HEK293 (cell line): ENCODE measurements around the gene OR4D11.
A peak's percentile ranks its signal among the peaks of the same experiment; 100 is the strongest.

Experiments
- GLI4 ChIP-seq: fragments of 450-650 bp; formaldehyde crosslinking; IDR thresholded peaks from 2 replicates; pipeline ENCODE4 v1.5.1; 2016; ENCODE audit warnings: missing biosample characterization, missing genetic modification characterization
- HOXA7 ChIP-seq: sonication (generic); formaldehyde crosslinking; IDR thresholded peaks from 2 replicates; pipeline ENCODE4 v1.8.1; 2022; ENCODE audit warnings: missing genetic modification reagents, borderline replicate concordance
- MZF1 ChIP-seq: fragments of 450-650 bp; formaldehyde crosslinking; IDR thresholded peaks from 2 replicates; pipeline ENCODE4 v1.5.1; 2017; ENCODE audit warnings: missing biosample characterization, missing genetic modification characterization, borderline replicate concordance
- WT1 ChIP-seq: fragments of 450-650 bp; formaldehyde crosslinking; IDR thresholded peaks from 2 replicates; pipeline ENCODE4 v1.5.1; 2016; ENCODE audit warnings: missing biosample characterization, missing genetic modification characterization
- ZBTB7A ChIP-seq: fragments of 450-650 bp; formaldehyde crosslinking; IDR thresholded peaks from 2 replicates; pipeline ENCODE4 v1.5.1; 2016; ENCODE audit warnings: low read depth, missing biosample characterization, missing genetic modification characterization
- ZBTB8A ChIP-seq: fragments of 450-650 bp; formaldehyde crosslinking; IDR thresholded peaks from 2 replicates; pipeline ENCODE4 v1.5.1; 2016; ENCODE audit warnings: missing biosample characterization, missing genetic modification characterization
- ZNF10 ChIP-seq: fragments of 450-650 bp; formaldehyde crosslinking; IDR thresholded peaks from 2 replicates; pipeline ENCODE4 v1.5.1; 2017; ENCODE audit warnings: missing biosample characterization, missing genetic modification characterization
- ZNF132 ChIP-seq: fragments of 450-650 bp; formaldehyde crosslinking; IDR thresholded peaks from 2 replicates; pipeline ENCODE4 v1.5.1; 2017; ENCODE audit warnings: missing biosample characterization, missing genetic modification characterization, borderline replicate concordance
- ZNF174 ChIP-seq: fragments of 450-650 bp; formaldehyde crosslinking; IDR thresholded peaks from 2 replicates; pipeline ENCODE4 v1.5.0; 2017; ENCODE audit warnings: missing biosample characterization, mild to moderate bottlenecking, missing genetic modification characterization
- ZNF184 ChIP-seq: fragments of 450-650 bp; IDR thresholded peaks from 2 replicates; pipeline ENCODE4 v1.5.1; 2018; ENCODE audit warnings: missing biosample characterization, mild to moderate bottlenecking, missing genetic modification characterization
- ZNF24 ChIP-seq: fragments of 450-650 bp; formaldehyde crosslinking; IDR thresholded peaks from 2 replicates; pipeline ENCODE4 v1.5.1; 2016; ENCODE audit warnings: missing biosample characterization, missing genetic modification characterization
- ZNF302 ChIP-seq: fragments of 450-650 bp; formaldehyde crosslinking; IDR thresholded peaks from 2 replicates; pipeline ENCODE4 v1.5.1; 2016; ENCODE audit warnings: missing biosample characterization, missing genetic modification characterization, low read depth
- ZNF37A ChIP-seq: fragments of 450-650 bp; IDR thresholded peaks from 2 replicates; pipeline ENCODE4 v1.5.1; 2018; ENCODE audit warnings: missing biosample characterization, missing genetic modification characterization
- ZNF404 ChIP-seq: fragments of 450-650 bp; formaldehyde crosslinking; IDR thresholded peaks from 2 replicates; pipeline ENCODE4 v1.5.1; 2017; ENCODE audit warnings: missing biosample characterization, missing genetic modification characterization
- ZNF529 ChIP-seq: fragments of 450-650 bp; formaldehyde crosslinking; IDR thresholded peaks from 2 replicates; pipeline ENCODE4 v1.5.1; 2017; ENCODE audit warnings: missing genetic modification characterization, missing biosample characterization; ENCODE audit not compliant: insufficient replicate concordance
- ZNF555 ChIP-seq: fragments of 450-650 bp; formaldehyde crosslinking; conservative IDR thresholded peaks from 2 replicates; pipeline ENCODE4 v1.5.1; 2017; ENCODE audit warnings: missing biosample characterization, mild to moderate bottlenecking, missing genetic modification characterization, inconsistent platforms
- ZNF596 ChIP-seq: fragments of 450-650 bp; IDR thresholded peaks from 2 replicates; pipeline ENCODE4 v1.5.0; 2018; ENCODE audit warnings: missing biosample characterization, mild to moderate bottlenecking, missing genetic modification characterization, moderate library complexity
- ZNF792 ChIP-seq: fragments of 450-650 bp; formaldehyde crosslinking; IDR thresholded peaks from 2 replicates; pipeline ENCODE4 v1.5.1; 2016; ENCODE audit warnings: missing biosample characterization, missing genetic modification characterization
- TF ChIP-seq, protein P1 (sequence below): fragments of 450-650 bp; formaldehyde crosslinking; IDR thresholded peaks from 2 replicates; pipeline ENCODE4 v1.5.1; 2017; ENCODE audit warnings: missing biosample characterization, missing genetic modification characterization
- TF ChIP-seq, protein P2 (sequence below): fragments of 450-650 bp; formaldehyde crosslinking; IDR thresholded peaks from 2 replicates; pipeline ENCODE4 v1.5.1; 2016; ENCODE audit warnings: missing biosample characterization, missing genetic modification characterization
- TF ChIP-seq, protein P3 (sequence below): fragments of 450-650 bp; formaldehyde crosslinking; IDR thresholded peaks from 2 replicates; pipeline ENCODE4 v1.5.1; 2017; ENCODE audit warnings: missing biosample characterization, missing genetic modification characterization
- TF ChIP-seq, protein P4 (sequence below): fragments of 450-650 bp; formaldehyde crosslinking; conservative IDR thresholded peaks from 2 replicates; pipeline ENCODE4 v1.5.1; 2016; ENCODE audit warnings: low read depth, missing biosample characterization, missing genetic modification characterization
- TF ChIP-seq, protein P5 (sequence below): fragments of 450-650 bp; formaldehyde crosslinking; IDR thresholded peaks from 2 replicates; pipeline ENCODE4 v1.5.1; 2017; ENCODE audit warnings: missing biosample characterization, missing genetic modification characterization
- TF ChIP-seq, protein P6 (sequence below): fragments of 450-650 bp; formaldehyde crosslinking; IDR thresholded peaks from 2 replicates; pipeline ENCODE4 v1.5.1; 2016; ENCODE audit warnings: missing biosample characterization, missing genetic modification characterization
- TF ChIP-seq, protein P7 (sequence below): fragments of 450-650 bp; formaldehyde crosslinking; IDR thresholded peaks from 2 replicates; pipeline ENCODE4 v1.5.1; 2017; ENCODE audit warnings: missing biosample characterization, missing genetic modification characterization

OR4D11 gene

DNA sequence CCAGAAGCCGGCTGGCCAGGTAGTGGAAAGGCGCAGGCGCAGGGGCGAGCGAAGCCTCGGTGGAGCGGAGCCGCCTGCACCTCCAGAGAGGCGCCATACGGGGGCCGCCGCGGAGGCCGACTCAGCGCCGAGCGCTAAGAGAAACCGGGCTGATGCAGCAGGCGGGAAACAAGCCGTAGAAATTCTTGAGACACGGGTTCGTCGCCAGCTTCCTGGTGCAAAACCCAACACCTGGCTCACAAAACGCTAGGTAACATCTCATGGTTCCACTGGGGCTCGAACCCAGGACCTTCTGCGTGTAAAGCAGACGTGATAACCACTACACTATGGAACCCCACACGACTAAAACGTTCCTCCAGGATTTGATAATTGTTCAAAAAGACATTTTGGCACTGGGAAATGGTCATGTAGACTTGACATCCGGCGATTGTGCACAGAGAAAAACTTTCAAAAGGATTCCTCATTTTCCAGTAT, 47.0 kb downstream of the OR4D11 start (continued):
- TF ChIP-seq, protein P1, sequence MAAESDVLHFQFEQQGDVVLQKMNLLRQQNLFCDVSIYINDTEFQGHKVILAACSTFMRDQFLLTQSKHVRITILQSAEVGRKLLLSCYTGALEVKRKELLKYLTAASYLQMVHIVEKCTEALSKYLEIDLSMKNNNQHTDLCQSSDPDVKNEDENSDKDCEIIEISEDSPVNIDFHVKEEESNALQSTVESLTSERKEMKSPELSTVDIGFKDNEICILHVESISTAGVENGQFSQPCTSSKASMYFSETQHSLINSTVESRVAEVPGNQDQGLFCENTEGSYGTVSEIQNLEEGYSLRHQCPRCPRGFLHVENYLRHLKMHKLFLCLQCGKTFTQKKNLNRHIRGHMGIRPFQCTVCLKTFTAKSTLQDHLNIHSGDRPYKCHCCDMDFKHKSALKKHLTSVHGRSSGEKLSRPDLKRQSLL (tag by site-specific recombination), result peak; percentile 85
- peak; percentile 81 for TF ChIP-seq ZNF596 (tag by site-specific recombination)
- TF ChIP-seq, protein P2, sequence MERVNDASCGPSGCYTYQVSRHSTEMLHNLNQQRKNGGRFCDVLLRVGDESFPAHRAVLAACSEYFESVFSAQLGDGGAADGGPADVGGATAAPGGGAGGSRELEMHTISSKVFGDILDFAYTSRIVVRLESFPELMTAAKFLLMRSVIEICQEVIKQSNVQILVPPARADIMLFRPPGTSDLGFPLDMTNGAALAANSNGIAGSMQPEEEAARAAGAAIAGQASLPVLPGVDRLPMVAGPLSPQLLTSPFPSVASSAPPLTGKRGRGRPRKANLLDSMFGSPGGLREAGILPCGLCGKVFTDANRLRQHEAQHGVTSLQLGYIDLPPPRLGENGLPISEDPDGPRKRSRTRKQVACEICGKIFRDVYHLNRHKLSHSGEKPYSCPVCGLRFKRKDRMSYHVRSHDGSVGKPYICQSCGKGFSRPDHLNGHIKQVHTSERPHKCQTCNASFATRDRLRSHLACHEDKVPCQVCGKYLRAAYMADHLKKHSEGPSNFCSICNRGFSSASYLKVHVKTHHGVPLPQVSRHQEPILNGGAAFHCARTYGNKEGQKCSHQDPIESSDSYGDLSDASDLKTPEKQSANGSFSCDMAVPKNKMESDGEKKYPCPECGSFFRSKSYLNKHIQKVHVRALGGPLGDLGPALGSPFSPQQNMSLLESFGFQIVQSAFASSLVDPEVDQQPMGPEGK (tag by site-specific recombination), result peak; percentile 74
- TF ChIP-seq, protein P3, sequence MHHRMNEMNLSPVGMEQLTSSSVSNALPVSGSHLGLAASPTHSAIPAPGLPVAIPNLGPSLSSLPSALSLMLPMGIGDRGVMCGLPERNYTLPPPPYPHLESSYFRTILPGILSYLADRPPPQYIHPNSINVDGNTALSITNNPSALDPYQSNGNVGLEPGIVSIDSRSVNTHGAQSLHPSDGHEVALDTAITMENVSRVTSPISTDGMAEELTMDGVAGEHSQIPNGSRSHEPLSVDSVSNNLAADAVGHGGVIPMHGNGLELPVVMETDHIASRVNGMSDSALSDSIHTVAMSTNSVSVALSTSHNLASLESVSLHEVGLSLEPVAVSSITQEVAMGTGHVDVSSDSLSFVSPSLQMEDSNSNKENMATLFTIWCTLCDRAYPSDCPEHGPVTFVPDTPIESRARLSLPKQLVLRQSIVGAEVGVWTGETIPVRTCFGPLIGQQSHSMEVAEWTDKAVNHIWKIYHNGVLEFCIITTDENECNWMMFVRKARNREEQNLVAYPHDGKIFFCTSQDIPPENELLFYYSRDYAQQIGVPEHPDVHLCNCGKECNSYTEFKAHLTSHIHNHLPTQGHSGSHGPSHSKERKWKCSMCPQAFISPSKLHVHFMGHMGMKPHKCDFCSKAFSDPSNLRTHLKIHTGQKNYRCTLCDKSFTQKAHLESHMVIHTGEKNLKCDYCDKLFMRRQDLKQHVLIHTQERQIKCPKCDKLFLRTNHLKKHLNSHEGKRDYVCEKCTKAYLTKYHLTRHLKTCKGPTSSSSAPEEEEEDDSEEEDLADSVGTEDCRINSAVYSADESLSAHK, result no peak
- TF ChIP-seq HOXA7 (CRISPR knock-in tag), result no peak
- TF ChIP-seq ZNF792 (tag by site-specific recombination), result 0 out of 2 replicates have a peak, but pooled peaks have one; percentile 52
- TF ChIP-seq ZNF404 (tag by site-specific recombination), result peak; percentile 99
- no peak for TF ChIP-seq ZBTB7A (tag by site-specific recombination)
- TF ChIP-seq ZNF184, result peak; percentile 98
- no peak for TF ChIP-seq ZNF555
- peak; percentile 63; the same call in 1 of the 2 replicates for TF ChIP-seq GLI4 (tag by site-specific recombination)
- TF ChIP-seq, protein P4, sequence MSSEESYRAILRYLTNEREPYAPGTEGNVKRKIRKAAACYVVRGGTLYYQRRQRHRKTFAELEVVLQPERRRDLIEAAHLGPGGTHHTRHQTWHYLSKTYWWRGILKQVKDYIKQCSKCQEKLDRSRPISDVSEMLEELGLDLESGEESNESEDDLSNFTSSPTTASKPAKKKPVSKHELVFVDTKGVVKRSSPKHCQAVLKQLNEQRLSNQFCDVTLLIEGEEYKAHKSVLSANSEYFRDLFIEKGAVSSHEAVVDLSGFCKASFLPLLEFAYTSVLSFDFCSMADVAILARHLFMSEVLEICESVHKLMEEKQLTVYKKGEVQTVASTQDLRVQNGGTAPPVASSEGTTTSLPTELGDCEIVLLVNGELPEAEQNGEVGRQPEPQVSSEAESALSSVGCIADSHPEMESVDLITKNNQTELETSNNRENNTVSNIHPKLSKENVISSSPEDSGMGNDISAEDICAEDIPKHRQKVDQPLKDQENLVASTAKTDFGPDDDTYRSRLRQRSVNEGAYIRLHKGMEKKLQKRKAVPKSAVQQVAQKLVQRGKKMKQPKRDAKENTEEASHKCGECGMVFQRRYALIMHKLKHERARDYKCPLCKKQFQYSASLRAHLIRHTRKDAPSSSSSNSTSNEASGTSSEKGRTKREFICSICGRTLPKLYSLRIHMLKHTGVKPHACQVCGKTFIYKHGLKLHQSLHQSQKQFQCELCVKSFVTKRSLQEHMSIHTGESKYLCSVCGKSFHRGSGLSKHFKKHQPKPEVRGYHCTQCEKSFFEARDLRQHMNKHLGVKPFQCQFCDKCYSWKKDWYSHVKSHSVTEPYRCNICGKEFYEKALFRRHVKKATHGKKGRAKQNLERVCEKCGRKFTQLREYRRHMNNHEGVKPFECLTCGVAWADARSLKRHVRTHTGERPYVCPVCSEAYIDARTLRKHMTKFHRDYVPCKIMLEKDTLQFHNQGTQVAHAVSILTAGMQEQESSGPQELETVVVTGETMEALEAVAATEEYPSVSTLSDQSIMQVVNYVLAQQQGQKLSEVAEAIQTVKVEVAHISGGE, result peak; percentile 58
- TF ChIP-seq ZNF529 (tag by site-specific recombination), result peak; percentile 62
- peak; percentile 90 for TF ChIP-seq ZBTB8A (tag by site-specific recombination)
- no peak for TF ChIP-seq ZNF132 (tag by site-specific recombination)
- TF ChIP-seq, protein P5, sequence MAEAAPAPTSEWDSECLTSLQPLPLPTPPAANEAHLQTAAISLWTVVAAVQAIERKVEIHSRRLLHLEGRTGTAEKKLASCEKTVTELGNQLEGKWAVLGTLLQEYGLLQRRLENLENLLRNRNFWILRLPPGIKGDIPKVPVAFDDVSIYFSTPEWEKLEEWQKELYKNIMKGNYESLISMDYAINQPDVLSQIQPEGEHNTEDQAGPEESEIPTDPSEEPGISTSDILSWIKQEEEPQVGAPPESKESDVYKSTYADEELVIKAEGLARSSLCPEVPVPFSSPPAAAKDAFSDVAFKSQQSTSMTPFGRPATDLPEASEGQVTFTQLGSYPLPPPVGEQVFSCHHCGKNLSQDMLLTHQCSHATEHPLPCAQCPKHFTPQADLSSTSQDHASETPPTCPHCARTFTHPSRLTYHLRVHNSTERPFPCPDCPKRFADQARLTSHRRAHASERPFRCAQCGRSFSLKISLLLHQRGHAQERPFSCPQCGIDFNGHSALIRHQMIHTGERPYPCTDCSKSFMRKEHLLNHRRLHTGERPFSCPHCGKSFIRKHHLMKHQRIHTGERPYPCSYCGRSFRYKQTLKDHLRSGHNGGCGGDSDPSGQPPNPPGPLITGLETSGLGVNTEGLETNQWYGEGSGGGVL (tag by site-specific recombination), result peak; percentile 79
- peak; percentile 71 for TF ChIP-seq ZNF10 (tag by site-specific recombination)
- TF ChIP-seq WT1, result 0 out of 2 replicates have a peak, but pooled peaks have one; percentile 13
- 0 out of 2 replicates have a peak, but pooled peaks have one; percentile 83 for TF ChIP-seq ZNF302 (tag by site-specific recombination)
- TF ChIP-seq, protein P6, sequence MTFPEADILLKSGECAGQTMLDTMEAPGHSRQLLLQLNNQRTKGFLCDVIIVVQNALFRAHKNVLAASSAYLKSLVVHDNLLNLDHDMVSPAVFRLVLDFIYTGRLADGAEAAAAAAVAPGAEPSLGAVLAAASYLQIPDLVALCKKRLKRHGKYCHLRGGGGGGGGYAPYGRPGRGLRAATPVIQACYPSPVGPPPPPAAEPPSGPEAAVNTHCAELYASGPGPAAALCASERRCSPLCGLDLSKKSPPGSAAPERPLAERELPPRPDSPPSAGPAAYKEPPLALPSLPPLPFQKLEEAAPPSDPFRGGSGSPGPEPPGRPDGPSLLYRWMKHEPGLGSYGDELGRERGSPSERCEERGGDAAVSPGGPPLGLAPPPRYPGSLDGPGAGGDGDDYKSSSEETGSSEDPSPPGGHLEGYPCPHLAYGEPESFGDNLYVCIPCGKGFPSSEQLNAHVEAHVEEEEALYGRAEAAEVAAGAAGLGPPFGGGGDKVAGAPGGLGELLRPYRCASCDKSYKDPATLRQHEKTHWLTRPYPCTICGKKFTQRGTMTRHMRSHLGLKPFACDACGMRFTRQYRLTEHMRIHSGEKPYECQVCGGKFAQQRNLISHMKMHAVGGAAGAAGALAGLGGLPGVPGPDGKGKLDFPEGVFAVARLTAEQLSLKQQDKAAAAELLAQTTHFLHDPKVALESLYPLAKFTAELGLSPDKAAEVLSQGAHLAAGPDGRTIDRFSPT (tag by site-specific recombination), result peak; percentile 68
- TF ChIP-seq ZNF37A (tag by site-specific recombination), result no peak
- peak; percentile 84; the same call in 1 of the 2 replicates for TF ChIP-seq MZF1 (tag by site-specific recombination)
- TF ChIP-seq ZNF24, result peak; percentile 87; the same call in 1 of the 2 replicates
- no peak for TF ChIP-seq ZNF174 (tag by site-specific recombination)
- TF ChIP-seq, protein P7, sequence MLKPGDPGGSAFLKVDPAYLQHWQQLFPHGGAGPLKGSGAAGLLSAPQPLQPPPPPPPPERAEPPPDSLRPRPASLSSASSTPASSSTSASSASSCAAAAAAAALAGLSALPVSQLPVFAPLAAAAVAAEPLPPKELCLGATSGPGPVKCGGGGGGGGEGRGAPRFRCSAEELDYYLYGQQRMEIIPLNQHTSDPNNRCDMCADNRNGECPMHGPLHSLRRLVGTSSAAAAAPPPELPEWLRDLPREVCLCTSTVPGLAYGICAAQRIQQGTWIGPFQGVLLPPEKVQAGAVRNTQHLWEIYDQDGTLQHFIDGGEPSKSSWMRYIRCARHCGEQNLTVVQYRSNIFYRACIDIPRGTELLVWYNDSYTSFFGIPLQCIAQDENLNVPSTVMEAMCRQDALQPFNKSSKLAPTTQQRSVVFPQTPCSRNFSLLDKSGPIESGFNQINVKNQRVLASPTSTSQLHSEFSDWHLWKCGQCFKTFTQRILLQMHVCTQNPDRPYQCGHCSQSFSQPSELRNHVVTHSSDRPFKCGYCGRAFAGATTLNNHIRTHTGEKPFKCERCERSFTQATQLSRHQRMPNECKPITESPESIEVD (tag by site-specific recombination), result peak; percentile 69
